SU-DHL-6 (cell line): ENCODE results near the gene SUGCT.

ENCODE experiments used
- H2AFZ ChIP-seq: fragments of 200-600 bp; sonication (generic); 2 replicates; pipeline ENCODE4 v1.6.1; 2014; ENCODE audit warnings: low read depth, mild to moderate bottlenecking, moderate library complexity, mixed read lengths, antibody characterized with exemption, low read length; ENCODE audit not compliant: severe bottlenecking
- H3F3A ChIP-seq: fragments of 200-600 bp; shearing (Covaris generic); 2 replicates; pipeline ENCODE4 v1.6.0; 2016; ENCODE audit warnings: antibody characterized with exemption, mild to moderate bottlenecking; ENCODE audit not compliant: insufficient read depth
- H3K27ac ChIP-seq: fragments of 200-600 bp; sonication (generic); 2 replicates; pipeline ENCODE4 v1.5.1; 2016; ENCODE audit warnings: low read depth, mild to moderate bottlenecking, low read length, moderate library complexity, mixed read lengths
- H3K27me3 ChIP-seq: fragments of 200-600 bp; sonication (generic), shearing (Covaris generic); 2 replicates; pipeline ENCODE4 v1.6.0; 2014; ENCODE audit warnings: mild to moderate bottlenecking, low read length
- H3K36me3 ChIP-seq: fragments of 200-600 bp; sonication (generic); 2 replicates; pipeline ENCODE4 v1.6.1; 2014; ENCODE audit warnings: mild to moderate bottlenecking, low read length, mixed read lengths
- H3K4me2 ChIP-seq: fragments of 300-600, 200-600 bp; shearing (Covaris generic), sonication (generic); 2 replicates; pipeline ENCODE4 v1.6.0; 2014; ENCODE audit warnings: low read length, low read depth, mild to moderate bottlenecking; ENCODE audit not compliant: poor library complexity, severe bottlenecking
- H3K4me3 ChIP-seq: fragments of 200-600 bp; sonication (generic); 2 replicates; pipeline ENCODE4 v1.5.1; 2014; ENCODE audit warnings: antibody characterized with exemption, low read length, mild to moderate bottlenecking, mixed read lengths; ENCODE audit not compliant: insufficient read depth, poor library complexity, severe bottlenecking
- H3K79me2 ChIP-seq: fragments of 200-600 bp; sonication (generic); 2 replicates; pipeline ENCODE4 v1.6.1; 2014; ENCODE audit warnings: mild to moderate bottlenecking, low read length, moderate library complexity; ENCODE audit not compliant: insufficient read depth
- H3K9ac ChIP-seq: fragments of 200-600 bp; sonication (generic); 2 replicates; pipeline ENCODE4 v1.7.0; 2014; ENCODE audit warnings: mild to moderate bottlenecking, low read length
- H3K9me2 ChIP-seq: fragments of 200-600 bp; sonication (generic); replicated peaks from 2 replicates; pipeline ENCODE4 v1.6.1; 2014; ENCODE audit warnings: low read length; ENCODE audit not compliant: insufficient read depth
- H3K9me3 ChIP-seq: fragments of 200-600 bp; sonication (generic); 2 replicates; pipeline ENCODE4 v1.6.1; 2014; ENCODE audit warnings: low read length, mixed read lengths; ENCODE audit not compliant: insufficient read depth
- H4K20me1 ChIP-seq: fragments of 200-600 bp; sonication (generic); 2 replicates; pipeline ENCODE4 v1.6.1; 2014; ENCODE audit warnings: low read depth, mild to moderate bottlenecking, antibody characterized with exemption, low read length, moderate library complexity, mixed read lengths
- CTCF ChIP-seq: fragments of 200-600 bp; sonication (generic); IDR thresholded peaks from one replicate; pipeline ENCODE4 v1.5.1; 2017; ENCODE audit warnings: antibody characterized with exemption, mild to moderate bottlenecking, low read length, moderate library complexity; ENCODE audit not compliant: insufficient read depth, poor library complexity, severe bottlenecking
- EZH2phosphoT487 ChIP-seq: fragments of 200-600 bp; sonication (generic), shearing (Covaris generic); conservative IDR thresholded peaks from 2 replicates; pipeline ENCODE4 v1.6.1; 2018; ENCODE audit warnings: mild to moderate bottlenecking, antibody characterized with exemption, low read length, moderate library complexity, mixed read lengths

The SUGCT gene

DNA sequence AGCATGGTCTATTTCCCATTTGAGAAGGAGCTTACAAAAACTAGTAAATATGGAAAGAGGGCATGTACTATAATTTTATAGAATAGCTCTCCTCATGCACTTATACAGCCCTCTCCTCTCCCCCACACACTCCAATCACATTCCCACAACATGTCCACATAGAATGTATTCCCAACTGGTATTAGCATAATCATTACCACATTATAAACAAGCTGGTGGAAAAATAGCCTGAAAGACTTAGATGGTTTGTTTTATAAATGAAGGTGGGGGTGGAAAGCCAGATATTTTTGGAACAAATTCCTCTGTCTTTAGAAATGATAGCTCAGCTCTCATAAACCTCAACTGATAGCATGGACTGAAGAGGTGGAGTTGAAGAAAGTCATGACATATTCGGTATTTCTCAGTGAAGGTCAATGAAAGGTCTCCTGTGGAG is 410.1 kb downstream of the SUGCT start:
- Histone ChIP-seq H2AFZ (no peak overlapping the region), H3K27me3 (no peaks in the 10 kb centered on the region), H4K20me1 (no peaks in the 10 kb centered on the region), H3K36me3 (no peaks in the 10 kb centered on the region), H3K27ac (no peak overlapping the region), H3K79me2 (no peaks in the 10 kb centered on the region), H3F3A (no peaks in the 10 kb centered on the region), H3K9me3 (no peaks in the 10 kb centered on the region), H3K4me3 (no peak overlapping the region), H3K9me2 (no peaks in the 10 kb centered on the region), H3K9ac (no peak overlapping the region), H3K4me2 (no peak overlapping the region)
- TF ChIP-seq EZH2phosphoT487 (no peak), CTCF (no peak)

- Histone ChIP-seq H3K36me3 (no peaks in the 10 kb centered on the region), H3K79me2 (no peaks in the 10 kb centered on the region), H3K4me2 (no peak overlapping the region), H3F3A (no peaks in the 10 kb centered on the region), H3K9me3 (no peaks in the 10 kb centered on the region), H3K9ac (no peak overlapping the region), H3K4me3 (no peak overlapping the region), H4K20me1 (no peaks in the 10 kb centered on the region), H2AFZ (no peak overlapping the region), H3K27me3 (no peaks in the 10 kb centered on the region), H3K9me2 (no peaks in the 10 kb centered on the region), H3K27ac (no peak overlapping the region)
- TF ChIP-seq EZH2phosphoT487 = no peak
- TF ChIP-seq CTCF = no peak
These were observed 410.9 kb downstream of the SUGCT start for GRCh38 chr7:40545739-40546138.

DNA sequence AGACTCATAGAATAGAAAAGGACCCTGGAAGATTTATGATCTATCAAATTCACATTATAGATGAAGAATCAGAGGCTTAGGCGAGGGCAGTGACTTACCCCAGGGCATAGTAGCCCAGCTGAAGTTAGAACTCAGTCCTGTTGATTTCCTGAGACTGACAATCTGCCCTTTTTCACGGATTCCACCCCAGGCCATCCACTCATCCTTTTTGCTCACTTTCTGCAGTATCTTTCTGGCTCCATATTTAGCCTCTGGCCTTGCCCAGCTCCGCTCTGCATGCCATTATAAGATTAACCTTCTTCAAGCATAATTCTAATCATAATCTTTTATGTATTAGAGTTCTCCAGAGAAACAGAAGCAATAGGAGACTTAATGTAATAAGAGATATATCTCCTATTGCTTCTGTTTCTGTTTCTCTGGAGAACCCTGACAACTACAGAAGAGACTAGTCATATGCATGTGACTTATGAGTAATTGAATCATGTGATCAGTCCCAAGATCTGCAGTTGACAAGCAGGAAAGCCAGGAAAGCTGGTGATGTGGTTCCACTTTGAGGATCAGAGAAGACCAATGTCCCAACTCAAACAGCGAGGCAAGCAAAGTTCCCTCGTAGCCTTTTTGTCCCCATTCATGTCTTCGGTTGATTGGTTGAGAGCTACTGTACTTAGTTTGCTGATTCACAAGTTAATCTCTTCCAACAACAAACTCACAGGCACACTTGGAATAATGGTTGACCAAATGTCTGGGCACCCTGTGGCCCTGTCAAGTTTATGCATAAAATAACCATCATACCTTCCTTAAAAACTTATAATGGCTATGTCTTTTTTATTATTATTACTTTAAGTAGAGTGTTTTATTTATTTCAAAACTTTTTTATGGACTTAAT is 412.1 kb downstream of the SUGCT start:
- Histone ChIP-seq H3K27ac (no peak overlapping the region), H3K9me3 (no peaks in the 10 kb centered on the region), H3K9me2 (no peaks in the 10 kb centered on the region), H4K20me1 (no peaks in the 10 kb centered on the region), H3K4me2 (no peak overlapping the region), H3K9ac (no peak overlapping the region), H3K27me3 (no peaks in the 10 kb centered on the region), H3K79me2 (no peaks in the 10 kb centered on the region), H3K36me3 (no peaks in the 10 kb centered on the region), H3F3A (no peaks in the 10 kb centered on the region), H2AFZ (no peak overlapping the region), H3K4me3 (no peak overlapping the region)
- TF ChIP-seq EZH2phosphoT487 (no peak), CTCF (no peak)
